COLO829 (cell line): ENCODE data around the gene SH3PXD2B.
"Not testable (repeated sequence)": the region's sequence is repeated elsewhere in the genome, so short reads cannot be mapped to it uniquely, and the experiment has no call there.

Experiments used
- DNase-seq: peaks from one replicate; pipeline ENCODE4 v3.0.0; 2012; ENCODE audit warnings: low spot score

Gene SH3PXD2B

DNA sequence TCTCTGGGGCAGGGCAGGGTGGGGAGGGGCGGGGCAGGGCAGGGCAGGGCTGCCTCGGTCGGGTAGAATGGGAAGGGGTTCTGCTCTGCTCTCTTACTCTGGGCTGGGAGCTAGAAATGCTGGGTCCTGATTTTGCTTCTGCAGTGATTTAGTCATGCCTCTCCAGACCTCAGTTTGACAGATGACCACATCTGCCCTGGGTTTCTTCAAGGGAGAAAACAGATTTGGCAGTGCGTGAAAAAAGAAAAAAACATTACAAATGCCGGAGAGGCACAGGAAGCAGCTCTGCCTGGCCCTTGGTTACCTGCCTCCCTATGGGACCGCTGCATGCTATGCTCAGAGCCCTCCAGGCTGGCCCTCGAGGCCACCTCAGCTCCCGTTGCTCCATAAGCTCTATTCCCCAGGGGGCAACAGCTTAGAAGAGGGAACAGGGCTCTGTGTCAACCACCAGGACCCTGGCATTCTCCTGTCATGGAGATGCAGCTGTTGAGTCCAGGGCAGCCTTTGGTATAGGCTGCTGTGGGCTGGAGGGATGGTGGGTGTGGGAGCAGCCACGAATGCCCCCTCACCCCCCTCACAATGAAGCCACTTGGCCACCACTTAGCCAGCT is 117.5 kb downstream of the SH3PXD2B start:
- no peak for DNase-seq

DNA sequence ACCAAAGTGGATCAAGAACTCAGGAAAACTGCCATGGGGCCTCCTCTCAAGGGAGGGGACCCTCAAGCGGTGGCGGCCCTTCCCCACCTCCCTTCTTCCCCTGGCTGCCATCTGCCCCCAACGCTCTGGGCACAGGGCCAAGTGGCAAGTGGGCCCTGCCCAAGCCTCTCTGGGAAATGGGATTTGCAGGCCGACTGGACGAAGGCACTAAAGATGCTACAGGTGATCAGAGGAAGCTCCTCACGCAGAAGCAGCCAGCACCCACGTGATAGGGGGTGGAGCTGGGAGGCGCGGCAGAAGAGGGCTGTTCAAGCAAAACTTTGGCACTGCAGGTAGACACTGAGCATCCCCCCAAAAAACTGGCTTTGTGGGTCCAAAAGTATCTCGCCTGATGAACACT is 118.1 kb downstream of the SH3PXD2B start:
- DNase-seq: no peak

DNA sequence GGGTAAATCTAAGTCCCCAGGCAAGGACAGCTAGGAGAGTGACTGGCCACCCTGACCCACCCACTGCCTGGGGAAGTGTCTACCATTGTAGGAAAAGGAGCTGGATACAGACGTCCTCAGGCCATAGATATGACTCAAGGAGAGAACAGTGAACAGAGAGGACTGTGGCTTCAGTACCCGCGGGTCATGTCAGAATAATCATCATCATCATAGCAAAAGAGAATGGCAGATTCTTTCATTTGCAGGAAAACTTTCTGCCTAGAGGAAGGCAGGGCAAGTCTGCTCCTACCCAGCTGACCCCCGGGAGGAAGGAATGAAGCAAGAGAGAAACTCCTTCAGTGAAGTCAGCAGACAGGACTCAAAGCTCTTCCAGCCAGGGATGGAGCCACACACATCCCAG is 118.6 kb downstream of the SH3PXD2B start:
- no peak for DNase-seq

DNA sequence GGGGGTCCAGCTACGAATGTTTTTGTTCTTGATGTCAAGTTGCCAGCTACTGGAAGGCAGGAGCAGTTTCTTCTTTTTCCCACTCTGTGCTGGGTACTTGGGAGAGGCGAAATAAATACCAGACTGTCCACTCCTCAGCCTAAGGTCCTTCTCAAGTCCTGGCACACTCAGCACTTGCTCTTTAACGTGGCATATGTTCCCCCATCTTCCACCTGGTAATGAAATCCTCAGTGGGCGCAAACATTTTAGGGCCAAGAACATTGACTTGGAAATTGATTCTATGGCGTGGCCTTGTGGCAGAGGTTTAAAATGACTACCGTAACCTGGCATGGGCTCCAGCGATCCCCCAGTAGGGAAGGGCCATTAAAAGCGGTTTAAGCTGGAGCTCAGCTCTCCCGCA is 119.7 kb downstream of the SH3PXD2B start:
- no peak for DNase-seq

DNA sequence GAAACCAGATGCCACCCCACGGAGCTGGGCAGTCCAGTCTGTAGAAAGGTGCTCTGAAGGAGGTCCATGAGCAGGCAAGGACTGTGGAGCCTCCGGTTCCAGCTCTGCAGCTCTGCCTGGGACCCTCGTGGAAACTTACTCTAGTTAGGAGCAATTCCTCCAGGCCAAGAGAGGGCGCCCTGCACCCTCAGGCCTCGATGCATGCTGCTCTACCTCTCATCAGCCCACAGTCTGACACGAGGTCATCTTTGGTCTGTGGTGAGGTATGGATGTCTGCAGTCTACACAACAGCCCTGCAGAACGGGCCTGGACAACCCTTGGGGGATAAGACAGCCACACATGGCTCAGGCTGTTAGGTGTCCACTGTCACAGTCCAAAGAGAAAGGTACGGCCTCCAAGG is 120.1 kb downstream of the SH3PXD2B start:
- DNase-seq: no peak

DNA sequence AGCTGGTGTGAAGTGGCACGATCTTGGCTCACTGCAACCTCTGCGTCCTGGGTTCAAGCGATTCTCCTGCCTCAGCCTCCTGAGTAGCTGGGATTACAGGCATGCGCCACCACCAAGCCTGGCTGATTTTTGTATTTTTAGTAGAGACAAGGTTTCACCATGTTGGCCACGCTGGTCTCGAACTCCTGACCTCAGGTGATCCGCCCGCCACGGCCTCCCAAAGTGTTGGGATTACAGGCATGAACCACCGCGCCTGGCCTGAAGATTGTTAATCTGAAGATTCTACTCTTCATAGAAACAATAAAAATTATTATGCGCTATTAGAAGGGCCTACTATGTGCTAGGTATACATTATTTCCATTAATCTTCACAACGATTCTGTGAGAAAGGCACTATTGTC is 127.4 kb downstream of the SH3PXD2B start:
- not testable (repeated sequence) for DNase-seq

DNA sequence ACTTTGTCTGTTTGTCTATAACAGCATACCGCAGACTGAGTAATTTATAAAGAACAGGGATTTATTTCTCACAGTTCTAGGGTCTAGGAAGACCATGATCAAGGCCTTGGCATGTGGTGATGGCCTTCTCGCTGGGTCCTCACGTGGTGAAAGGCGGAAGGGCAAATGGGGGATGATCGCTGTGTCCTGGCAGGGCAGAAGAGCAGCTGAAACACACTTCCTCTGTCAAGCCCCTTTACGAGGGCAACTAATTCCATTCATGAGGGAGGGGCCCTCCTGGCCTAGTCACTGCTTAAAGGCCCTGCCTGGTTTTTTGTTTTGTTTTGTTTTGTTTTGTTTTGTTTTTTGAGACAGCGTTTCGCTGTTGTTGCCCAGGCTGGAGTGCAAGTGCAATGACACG is 128.9 kb downstream of the SH3PXD2B start:
- DNase-seq: no peak

DNA sequence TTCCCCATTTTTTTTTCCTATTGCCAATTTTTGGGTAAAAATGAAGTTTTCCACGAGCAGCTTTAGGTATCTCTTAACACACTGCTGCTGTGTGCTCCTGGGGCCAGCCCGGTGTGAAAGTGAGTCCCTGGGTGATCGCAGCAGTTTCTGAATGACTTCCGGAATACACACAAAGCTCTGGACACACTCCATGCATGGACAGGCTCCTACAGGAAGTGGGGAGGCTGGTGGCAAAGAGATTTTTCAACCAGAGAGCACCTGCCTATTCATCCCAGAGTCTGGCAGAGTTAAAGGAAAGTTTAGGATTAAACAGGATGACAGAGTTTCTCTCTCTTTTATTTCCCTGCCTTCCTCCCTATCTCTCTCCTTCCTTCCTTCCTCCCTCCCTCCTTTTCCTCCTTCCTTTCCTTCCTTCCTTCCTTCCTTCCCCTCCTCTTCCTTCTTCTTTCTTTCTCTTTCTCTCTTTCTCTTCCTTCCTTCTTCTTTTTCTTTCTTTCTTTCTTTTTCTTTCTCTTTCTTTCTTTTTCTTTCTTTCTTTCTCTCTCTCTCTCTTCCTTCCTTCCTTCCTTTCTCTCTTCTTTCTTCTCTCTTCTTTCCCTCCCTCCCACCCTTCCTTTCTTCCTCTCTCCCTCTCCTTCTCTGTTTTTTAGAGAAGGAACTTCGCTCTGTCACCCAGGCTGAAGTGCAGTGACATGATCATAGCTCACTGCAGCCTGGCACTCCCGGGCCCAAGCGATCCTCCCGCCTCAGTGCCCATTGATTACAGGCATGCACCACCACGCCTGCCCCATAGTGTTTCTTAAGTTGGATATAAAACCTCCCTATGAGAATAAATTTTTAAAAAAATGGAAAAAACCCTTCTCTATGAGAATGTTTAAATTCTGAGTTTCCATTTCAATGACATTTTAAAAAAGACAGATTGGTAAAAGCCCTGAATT is 132.0 kb downstream of the SH3PXD2B start:
- DNase-seq: no peak

DNA sequence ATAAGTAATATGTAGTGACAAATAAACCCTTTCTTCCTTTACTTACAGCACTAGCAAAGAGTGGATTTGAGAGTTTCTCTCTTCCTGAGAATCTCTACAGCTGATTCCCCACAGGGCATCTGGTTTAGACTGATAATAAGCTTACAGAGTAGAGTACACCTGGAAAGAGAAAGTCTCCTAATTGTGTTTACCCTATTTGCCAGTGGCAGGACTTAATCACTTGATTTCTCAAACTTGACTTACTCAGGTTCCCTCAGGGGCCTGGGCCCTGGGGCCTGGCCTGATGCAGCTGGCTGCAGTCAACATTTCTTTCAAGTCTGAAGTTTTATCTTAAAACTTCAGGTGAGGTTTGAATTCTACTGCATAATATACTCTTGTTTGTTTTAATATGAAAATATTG is 132.7 kb downstream of the SH3PXD2B start:
- DNase-seq: no peak

DNA sequence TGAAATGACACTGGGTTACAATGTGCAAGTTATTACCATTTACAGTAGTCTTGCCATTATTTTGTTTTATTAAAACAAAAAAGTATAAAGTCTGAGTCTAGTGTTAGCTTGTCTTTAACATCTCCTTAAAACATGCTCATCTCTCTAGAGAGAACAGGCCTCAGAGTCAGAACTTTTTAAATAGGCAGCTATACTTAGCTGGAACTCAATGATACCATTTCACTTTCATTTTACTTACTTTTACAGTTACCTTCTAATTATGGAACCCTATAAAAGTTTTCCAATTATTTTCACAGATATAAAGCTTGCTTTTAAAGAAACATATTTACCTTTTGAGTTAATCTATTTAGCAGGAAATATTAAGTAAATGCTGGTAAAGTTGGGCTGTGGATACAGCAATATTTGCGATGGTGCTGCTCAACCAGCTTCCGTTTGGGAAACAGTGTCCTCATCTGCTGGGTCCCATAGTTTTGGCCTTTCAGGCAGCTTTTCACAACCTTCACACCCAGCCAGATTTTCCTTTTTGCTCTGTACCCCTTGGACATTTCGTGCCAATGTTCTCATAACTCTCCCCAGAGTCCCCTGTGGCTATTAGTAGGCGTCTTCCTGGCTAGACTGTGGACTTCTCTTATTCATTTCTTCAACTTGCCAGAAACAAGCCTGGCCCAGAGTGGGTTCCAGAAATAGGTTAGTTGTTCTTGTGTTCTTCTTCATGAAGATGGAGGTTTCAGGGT is 134.4 kb downstream of the SH3PXD2B start:
- DNase-seq: no peak

DNA sequence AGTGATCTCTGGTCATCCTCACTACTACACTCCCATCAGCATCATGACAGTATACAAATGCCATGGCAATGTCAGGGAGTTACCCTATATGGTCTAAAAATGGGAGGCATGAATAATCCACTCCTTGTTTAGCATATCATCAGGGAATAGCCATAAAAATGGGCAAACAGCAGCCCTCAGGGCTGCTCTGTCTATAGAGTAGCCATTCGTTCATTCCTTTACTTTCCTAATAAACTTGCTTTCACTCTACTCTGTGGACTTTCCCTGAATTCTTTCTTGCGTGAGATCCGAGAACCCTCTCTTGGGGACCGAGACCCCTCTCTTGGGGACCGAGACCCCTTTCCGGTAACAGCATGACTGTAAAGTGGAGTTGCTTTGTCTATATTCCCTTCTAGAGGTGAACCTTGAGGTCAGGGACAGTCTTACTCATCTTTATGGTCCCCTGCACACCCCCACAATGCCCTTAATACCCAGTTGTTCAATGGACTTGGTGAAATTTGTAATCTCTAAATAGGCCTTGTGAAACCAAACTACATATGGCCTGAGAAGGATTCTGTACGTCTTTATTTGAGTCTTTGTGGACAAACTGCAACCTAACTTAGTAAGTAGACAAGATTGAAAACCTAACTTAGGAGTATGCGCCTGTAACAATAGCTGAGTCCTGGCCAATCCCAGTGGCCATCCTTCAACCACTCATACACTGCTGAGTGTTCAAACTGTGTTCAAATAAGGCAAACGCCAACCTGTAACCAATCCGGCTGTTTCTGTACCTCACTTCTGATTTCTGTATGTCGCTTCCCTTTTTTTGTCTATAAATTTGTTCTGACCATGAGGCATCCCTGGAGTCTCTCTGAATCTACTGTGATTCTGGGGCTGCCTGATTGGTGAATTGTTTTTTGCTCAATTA is 138.5 kb downstream of the SH3PXD2B start:
- no peak for DNase-seq

DNA sequence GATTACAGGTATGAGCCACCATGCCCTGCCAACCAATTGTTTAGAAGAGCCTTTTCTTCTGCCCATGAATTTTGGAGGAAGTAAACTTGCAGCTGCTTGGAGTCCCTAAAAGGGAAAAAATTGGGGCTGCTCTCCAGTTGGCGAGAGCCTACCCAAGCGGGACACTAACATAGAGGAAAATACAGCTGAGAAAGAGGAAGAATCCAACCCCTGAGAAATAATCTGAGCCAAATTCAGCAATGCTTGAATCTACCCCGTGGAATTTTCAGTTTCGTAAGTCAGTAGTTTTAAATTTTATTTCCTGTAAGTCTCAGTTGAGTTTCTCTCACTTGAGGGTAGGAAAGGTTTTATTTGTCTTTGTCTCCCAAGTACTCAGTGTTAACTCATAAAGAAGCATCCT is 140.4 kb downstream of the SH3PXD2B start:
- no peak for DNase-seq

DNA sequence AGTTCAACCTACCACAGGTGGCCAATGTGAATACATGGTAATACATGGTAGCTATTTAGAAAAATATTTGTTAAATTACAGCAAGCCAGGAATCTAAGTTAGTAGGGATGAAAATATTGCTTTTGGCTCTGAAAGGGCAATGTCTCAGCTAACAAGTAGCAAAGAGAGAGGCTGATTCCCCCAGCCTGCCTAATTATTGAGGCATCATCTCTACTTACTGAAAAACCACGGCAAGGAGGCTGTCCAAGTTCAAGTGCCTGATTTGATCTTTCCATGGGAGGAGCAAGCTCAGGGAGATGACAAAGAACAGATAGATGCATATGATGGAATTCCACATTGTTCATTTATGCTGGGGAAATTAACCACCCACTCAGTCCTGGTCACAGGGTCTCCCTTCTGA is 142.0 kb downstream of the SH3PXD2B start:
- DNase-seq: peak; percentile 27

DNA sequence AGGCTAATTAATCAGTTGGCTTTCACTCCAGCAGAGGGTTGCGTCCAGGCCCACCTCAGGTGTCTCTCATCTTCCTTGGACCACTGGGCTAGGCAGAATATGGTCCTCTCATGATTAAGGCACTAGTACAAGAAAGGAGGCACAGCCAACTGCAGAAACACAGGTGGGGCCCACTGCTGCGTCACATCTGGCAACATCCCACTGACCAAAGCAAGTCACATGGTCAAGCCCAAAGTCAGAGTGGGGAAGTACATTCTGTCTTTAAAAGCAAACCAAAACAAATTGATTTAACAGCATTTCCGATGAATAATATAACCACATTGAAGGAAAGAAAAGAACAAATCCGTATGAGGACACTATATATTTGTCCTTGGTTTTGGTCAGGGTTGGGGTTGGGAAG is 142.7 kb downstream of the SH3PXD2B start:
- DNase-seq: no peak

DNA sequence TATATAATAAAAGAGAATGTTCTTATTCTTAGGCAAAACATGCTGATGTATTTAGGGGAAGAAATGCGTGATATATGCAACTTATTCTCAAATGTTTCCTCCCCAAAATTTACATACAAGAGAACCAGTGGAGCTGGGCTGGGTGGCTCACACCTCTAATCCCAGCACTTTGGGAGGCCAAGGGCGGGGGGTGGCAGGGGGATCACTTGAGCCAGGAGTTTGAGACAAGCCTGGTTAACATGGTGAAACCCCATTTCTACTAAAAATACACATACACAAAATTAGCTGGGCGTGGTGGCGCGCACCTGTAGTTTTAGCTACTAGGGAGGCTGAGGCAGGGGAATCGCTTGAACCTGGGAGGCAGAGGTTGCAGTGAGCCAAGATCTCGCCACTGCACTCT is 143.3 kb downstream of the SH3PXD2B start:
- no peak for DNase-seq

DNA sequence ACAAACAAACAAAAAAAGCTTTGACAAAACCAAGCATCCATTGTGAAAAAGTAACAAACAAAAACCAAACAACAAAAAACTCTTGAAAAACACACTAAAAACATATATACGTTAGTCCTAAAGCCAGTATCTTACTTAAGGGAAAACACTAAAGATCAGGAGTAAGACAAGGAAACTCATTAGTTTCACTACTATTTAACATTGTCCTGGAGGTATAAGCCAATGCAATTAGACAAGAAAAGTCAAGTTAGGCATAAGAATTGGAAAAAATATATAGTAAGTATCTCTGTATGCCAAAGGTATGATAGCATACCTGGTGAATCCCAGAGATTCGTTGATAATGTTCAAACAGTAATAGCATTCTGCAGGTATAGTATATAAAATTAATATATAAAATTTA is 148.9 kb downstream of the SH3PXD2B start:
- DNase-seq: no peak

DNA sequence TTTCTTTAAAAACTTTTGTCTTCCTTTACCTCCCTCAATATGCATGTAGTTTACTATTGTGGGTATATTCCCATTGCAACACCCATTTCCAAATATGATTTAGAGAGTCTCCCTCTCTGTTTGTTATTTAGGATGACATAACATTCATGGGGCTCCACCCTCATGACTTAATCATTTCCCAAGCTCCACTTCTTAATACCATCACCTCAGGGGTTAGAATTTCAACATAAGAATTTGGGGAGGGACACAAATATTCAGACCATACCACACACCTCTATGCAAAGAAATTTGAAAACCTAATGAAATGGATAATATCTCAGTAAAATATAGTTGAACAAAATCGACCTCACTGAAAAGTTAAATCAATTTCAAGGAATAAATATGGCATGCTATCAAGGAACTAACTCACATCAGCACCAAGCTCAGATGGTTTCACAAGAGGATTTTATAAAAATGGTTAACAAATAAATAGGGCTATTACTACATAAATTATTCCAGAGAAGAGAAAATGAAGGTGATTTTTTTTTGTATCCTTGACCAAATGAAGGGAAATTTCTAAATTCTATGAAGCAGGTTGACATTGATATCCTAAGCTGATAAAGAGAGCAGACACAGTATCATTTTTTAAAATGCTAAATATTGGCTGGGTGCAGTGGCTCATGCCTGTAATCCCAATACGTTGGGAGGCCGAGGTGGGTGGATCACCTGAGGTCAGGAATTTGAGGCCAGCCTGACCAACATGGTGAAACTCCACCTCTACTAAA is 150.6 kb downstream of the SH3PXD2B start:
- no peak for DNase-seq

DNA sequence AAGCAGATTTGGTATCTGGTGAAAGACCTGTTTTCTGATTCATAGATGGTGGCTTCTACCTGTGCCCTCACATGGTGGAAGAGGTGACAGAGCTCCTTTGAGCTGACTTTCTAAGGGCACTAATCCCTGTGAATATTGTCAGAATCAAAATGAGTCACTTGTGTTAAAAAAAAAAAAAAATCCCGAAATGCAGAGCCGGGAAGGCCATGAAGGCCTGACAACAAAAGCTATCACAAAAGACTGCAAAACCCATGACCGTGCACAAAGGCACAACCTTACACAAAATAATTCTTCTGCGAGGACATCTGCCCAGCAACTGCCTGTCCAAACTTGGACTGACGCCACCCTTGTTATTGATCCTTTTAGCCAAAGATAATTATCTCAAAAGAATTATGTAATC is 151.2 kb downstream of the SH3PXD2B start:
- no peak for DNase-seq

DNA sequence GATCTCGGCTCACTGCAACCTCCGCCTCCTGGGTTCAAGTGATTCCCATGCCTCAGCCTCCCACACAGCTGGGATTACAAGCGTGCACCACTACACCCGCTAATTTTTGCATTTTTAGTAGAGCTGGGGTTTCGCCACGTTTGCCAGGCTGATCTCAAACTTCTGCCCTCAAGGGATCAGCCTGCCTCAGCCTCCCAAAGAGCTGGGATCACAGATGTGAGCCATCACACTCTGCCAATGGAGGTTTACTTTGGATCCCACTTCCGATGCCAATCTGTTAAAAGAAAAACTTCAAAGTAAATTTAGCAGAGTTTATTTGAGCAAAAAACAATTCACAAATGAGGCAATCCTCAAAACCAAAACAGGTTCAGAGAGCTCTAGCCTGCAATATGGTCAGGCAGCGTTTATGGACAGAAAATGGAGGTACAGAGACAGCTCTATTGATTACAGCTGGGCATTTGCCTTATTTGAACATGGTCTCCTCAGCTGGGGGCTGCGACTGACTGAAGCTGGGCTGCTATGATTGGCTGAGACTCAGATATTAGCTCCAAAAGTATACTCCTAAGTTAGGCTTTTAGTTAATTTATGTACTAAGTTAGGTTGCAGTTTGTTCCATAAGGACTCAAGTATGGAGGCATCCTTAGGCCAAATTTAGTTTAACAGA is 152.1 kb downstream of the SH3PXD2B start:
- DNase-seq: no peak

DNA sequence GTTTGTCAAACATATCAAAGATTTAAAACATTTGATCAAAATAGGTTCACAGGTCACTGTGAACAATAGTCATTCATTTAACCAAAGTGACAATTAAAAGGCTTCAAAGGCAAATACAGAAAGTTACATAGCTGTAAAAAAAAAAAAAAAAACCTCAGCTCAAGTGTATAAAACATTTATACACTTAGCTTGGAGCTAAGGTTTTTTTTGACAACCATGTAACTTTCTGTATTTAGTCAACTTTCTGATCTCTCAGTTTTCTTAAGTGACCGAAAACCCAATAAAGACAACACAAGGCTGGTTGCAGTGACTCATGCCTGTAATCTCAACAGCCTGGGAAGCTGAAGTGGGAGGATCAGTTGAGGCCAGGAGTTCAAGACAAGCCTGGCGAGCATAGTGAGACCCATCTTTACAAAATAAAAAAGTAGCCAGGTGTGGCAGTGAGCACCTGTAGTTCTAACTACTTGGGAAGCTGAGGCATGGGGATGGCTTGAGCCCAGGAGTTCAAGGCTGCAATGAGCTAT is 154.3 kb downstream of the SH3PXD2B start:
- DNase-seq: no peak
